Epithelial cell of proximal tubule (primary cell): ENCODE results near the gene CENPU. TPM values are rescaled to one million over a fixed set of nuclear protein-coding genes. Genes with fewer than 3 reads are reported as not detected.

ENCODE experiments used
- DNase-seq: peaks from one replicate; pipeline ENCODE4 v3.0.0-alpha.2; 2011; ENCODE audit warnings: low read depth
- H3K4me3 ChIP-seq: 2 replicates; pipeline ENCODE4 v1.5.1; 2011; ENCODE audit warnings: low read depth, mild to moderate bottlenecking, low read length
- CTCF ChIP-seq: conservative IDR thresholded peaks from 2 replicates; pipeline ENCODE4 v1.5.1; 2012; ENCODE audit warnings: low read depth, mild to moderate bottlenecking, low read length
- total RNA-seq: library from RNA; depleted of rRNA; stranded (reverse); fragments of >200 nt; gene quantifications from 2 replicates; pipeline ENCODE4 v1.2.3, GENCODE V29; 2015

Gene CENPU
- total RNA-seq, 1 donor from 2014 or later, result 75.8 TPM

GRCh38 chr4:184774152-184774551 lies 40.3 kb upstream of the CENPU start:
- no peak overlapping the region for H3K4me3 ChIP-seq
- DNase-seq, result no peak
- no peak for TF ChIP-seq CTCF

- no peak overlapping the region for H3K4me3 ChIP-seq
- DNase-seq, result no peak
- no peak for TF ChIP-seq CTCF
Observed at GRCh38 chr4:184771416-184771815, 37.5 kb upstream of the CENPU start.

GRCh38 chr4:184769141-184769765 lies 35.4 kb upstream of the CENPU start:
- no peak overlapping the region for H3K4me3 ChIP-seq
- DNase-seq, result no peak

GRCh38 chr4:184768296-184768695 lies 34.4 kb upstream of the CENPU start:
- TF ChIP-seq CTCF, result no peak
- H3K4me3 ChIP-seq, result no peak overlapping the region
- no peak for DNase-seq

More at GRCh38 chr4:184769141-184769765, 35.4 kb upstream of the CENPU start:
- no peak for TF ChIP-seq CTCF

GRCh38 chr4:184766446-184766845 lies 32.5 kb upstream of the CENPU start:
- no peak for DNase-seq
- no peak for TF ChIP-seq CTCF
- no peak overlapping the region for H3K4me3 ChIP-seq

GRCh38 chr4:184765473-184766340 lies 31.8 kb upstream of the CENPU start:
- TF ChIP-seq CTCF, result no peak
- DNase-seq, result no peak
- H3K4me3 ChIP-seq, result no peak overlapping the region

GRCh38 chr4:184764601-184765000 lies 30.7 kb upstream of the CENPU start:
- DNase-seq, result no peak
- TF ChIP-seq CTCF, result no peak
- H3K4me3 ChIP-seq, result no peak overlapping the region
